ENCODE measurements around the gene KCTD17. TPM values are rescaled to one million over a fixed set of nuclear protein-coding genes. Genes with fewer than 3 reads are reported as not detected.

Gene KCTD17
- total RNA-seq, 1 donor, result 25.0 TPM

DNA sequence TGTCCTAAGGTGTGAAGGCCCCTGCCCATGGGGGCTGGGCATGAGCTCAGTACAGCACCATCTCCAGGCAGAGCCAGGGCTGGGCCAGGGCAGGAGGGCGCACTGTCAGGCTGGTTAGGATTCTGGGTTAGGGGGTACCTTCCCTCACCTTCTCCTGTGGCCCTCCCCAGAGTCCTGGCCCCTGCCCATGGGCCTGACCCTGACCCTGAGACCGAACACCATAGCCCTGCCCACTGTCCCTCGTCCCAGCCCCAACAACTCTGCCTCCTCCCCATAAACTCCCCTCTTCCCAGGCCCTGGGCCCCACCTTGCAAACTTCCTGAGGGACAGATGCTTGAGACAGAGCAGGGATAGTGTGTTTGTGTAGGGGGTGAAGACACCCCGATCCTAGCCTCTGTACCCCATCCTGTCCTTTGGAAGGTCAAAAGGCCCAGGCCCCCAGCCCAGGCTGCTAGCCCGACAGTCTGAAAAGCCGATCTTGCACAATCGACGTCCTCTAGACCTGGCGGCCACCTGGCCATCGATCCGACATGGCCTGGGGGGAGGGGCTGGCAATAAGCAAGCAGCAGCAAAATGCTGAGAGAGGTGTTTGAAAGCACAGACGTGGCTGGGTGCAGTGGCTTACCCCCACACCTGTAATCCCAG is 60.7 kb downstream of the KCTD17 start:
- Histone ChIP-seq H2AFZ (ENCODE audit: low read length) (no peak overlapping the region), H4K20me1 (ENCODE audit: insufficient read depth, low read length) (no peaks in the 10 kb centered on the region), H3K4me1 (ENCODE audit: insufficient read depth, low read length) (no peaks in the 10 kb centered on the region), H3K27me3 (ENCODE audit: insufficient read depth, low read length) (peaks cover 19% of the 10 kb centered on the region), H3K36me3 (ENCODE audit: insufficient read depth, low read length) (no peaks in the 10 kb centered on the region), H3K79me2 (ENCODE audit: insufficient read depth, low read length) (no peaks in the 10 kb centered on the region), H3K4me2 (ENCODE audit: insufficient read depth, low read length) (no peak overlapping the region), H3K9me3 (ENCODE audit: low read depth, low read length) (no peaks in the 10 kb centered on the region), H3K4me3 (ENCODE audit: insufficient read depth, low read length) (no peak overlapping the region), H3K27ac (ENCODE audit: low read depth, low read length) (no peak overlapping the region)
- no peak for DNase-seq (ENCODE audit: insufficient read length, low spot score, missing footprints)
- no peak for TF ChIP-seq CTCF (IDR thresholded peaks at IDR 0.05; ENCODE audit: extremely low read depth, low read depth, low read length)

Small RNA genes within 50 kb of the gene (small RNA-seq; reads per million reads assigned to genes)
- gene RF00019, result not detected

Other genes starting within 250 kb of the KCTD17 start
- gene PVALB, start 234.7 kb upstream of the KCTD17 start, total RNA-seq, result not detected in 2 replicates
- gene NCF4, start 190.7 kb upstream of the KCTD17 start, total RNA-seq, result under 0.01 and 0.36 TPM in 2 replicates
- gene CSF2RB, start 138.1 kb upstream of the KCTD17 start, total RNA-seq, result 1.1 and 1.2 TPM in 2 replicates
- 53.6 and 63.3 TPM in 2 replicates for gene TST, start 32.3 kb upstream of the KCTD17 start, total RNA-seq
- 82.5 and 91.6 TPM in 2 replicates for gene MPST, start 32.0 kb upstream of the KCTD17 start, total RNA-seq
- not detected in 2 replicates for gene TMPRSS6, start 58.0 kb downstream of the KCTD17 start, total RNA-seq
- 0.59 TPM in 1 of 2 replicates, not detected in the other for gene IL2RB, start 98.2 kb downstream of the KCTD17 start, total RNA-seq
- gene C1QTNF6, start 136.5 kb downstream of the KCTD17 start, total RNA-seq, result 11.9 and 18.3 TPM in 2 replicates
- not detected in 2 replicates for gene SSTR3, start 160.7 kb downstream of the KCTD17 start, total RNA-seq
- gene RAC2, start 192.5 kb downstream of the KCTD17 start, total RNA-seq, result 13.6 and 14.5 TPM in 2 replicates
- 0.59 and 0.72 TPM in 2 replicates for gene CYTH4, start 230.8 kb downstream of the KCTD17 start, total RNA-seq

All from osteoblast (primary cell).